Spleen (tissue), 7 donors: Measurements from ENCODE around the gene TEX26.

Experiments
- POLR2A ChIP-seq, 3 donors: fragments of 450-650 bp; IDR thresholded peaks; one replicate each; pipeline ENCODE4 v1.5.1; 2017; ENCODE audit warnings: antibody characterized with exemption in 3 of 3, mild to moderate bottlenecking in 1 of 3
- POLR2AphosphoS5 ChIP-seq, 3 donors: sonication (generic); formaldehyde crosslinking; IDR thresholded peaks; one replicate each; pipeline ENCODE4 v1.5.1; 2017; ENCODE audit warnings: antibody characterized with exemption in 3 of 3
- TF ChIP-seq, protein P1 (sequence below), 11 experiments: fragments of 200-600 bp in 7 of 11; fragments of 450-650 bp in 4 of 11; sonication (generic) in 4 of 11; IDR thresholded peaks in 8 of 11; conservative IDR thresholded peaks in 3 of 11; 1 replicate in 7 of 11; 2 replicates in 4 of 11; pipeline versions ENCODE4 v1.4.0 to v1.8.0; 2016 to 2021; ENCODE audit warnings: antibody characterized with exemption in 11 of 11, inconsistent platforms in 4 of 11, mild to moderate bottlenecking in 1 of 11
- donor health status: DM: no; HTN: no; CAD: no; lungs with moderate emphysema.
- donor health status: DM: no; HTN: no; CAD: no.
- donor health status: DM: no; HTN: no; CAD: no.

DNA sequence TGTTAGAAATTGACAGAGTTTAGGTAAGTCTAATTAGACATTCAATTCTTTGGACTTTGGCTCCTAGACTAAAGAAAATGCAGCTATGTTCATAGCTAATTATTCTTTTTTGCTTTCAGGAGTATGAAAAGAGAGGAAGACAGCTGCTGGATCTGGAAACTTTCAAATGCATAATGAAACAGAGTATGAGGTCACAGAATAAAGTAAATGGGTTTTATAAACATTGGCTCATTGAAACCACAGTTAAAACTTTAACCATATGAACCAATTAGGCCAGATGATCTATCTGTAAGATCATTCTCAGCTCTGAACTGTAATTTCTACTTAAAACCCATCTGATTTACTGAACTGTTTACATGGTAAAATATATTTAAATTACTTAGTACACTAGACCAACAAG, 82.7 kb downstream of the TEX26 start:
- no peak for TF ChIP-seq POLR2AphosphoS5 (IDR thresholded peaks at IDR 0.05)
- TF ChIP-seq, protein P1, sequence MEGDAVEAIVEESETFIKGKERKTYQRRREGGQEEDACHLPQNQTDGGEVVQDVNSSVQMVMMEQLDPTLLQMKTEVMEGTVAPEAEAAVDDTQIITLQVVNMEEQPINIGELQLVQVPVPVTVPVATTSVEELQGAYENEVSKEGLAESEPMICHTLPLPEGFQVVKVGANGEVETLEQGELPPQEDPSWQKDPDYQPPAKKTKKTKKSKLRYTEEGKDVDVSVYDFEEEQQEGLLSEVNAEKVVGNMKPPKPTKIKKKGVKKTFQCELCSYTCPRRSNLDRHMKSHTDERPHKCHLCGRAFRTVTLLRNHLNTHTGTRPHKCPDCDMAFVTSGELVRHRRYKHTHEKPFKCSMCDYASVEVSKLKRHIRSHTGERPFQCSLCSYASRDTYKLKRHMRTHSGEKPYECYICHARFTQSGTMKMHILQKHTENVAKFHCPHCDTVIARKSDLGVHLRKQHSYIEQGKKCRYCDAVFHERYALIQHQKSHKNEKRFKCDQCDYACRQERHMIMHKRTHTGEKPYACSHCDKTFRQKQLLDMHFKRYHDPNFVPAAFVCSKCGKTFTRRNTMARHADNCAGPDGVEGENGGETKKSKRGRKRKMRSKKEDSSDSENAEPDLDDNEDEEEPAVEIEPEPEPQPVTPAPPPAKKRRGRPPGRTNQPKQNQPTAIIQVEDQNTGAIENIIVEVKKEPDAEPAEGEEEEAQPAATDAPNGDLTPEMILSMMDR (IDR thresholded peaks at IDR 0.05 in 8 of 11, conservative IDR thresholded peaks at IDR 0.05 in 3 of 11), result no peak
- no peak for TF ChIP-seq POLR2A (IDR thresholded peaks at IDR 0.05)
